K562 (cell line): ENCODE measurements around the gene MICAL1. TPM values are rescaled to one million over a fixed set of nuclear protein-coding genes. Genes with fewer than 3 reads are reported as not detected.

Experiments
- ATF6 ChIP-seq: sonication (generic); formaldehyde crosslinking; IDR thresholded peaks from 2 replicates; pipeline ENCODE4 v1.4.0; 2020; ENCODE audit warnings: mild to moderate bottlenecking, missing genetic modification reagents
- BRD9 ChIP-seq: fragments of 450-650 bp; IDR thresholded peaks from 2 replicates; pipeline ENCODE4 v1.6.1; 2018; ENCODE audit warnings: low read depth; ENCODE audit not compliant: partially characterized antibody
- CREB3L1 ChIP-seq: fragments of 450-650 bp; IDR thresholded peaks from 2 replicates; pipeline ENCODE4 v1.6.1; 2014; ENCODE audit warnings: low read depth, mild to moderate bottlenecking, moderate library complexity, borderline replicate concordance
- E2F3 ChIP-seq: fragments of 250-450 bp; sonication (Bioruptor Pico); IDR thresholded peaks from 2 replicates; pipeline ENCODE4 v1.4.0; 2020; ENCODE audit warnings: mild to moderate bottlenecking
- E2F6 ChIP-seq, 2 experiments: IDR thresholded peaks; 2 replicates each; pipeline ENCODE4 v1.6.1; 2011; ENCODE audit warnings: borderline replicate concordance in 1 of 2, control low read depth in 1 of 2, low read depth in 1 of 2, low read length in 1 of 2, mild to moderate bottlenecking in 1 of 2, mixed read lengths in 1 of 2, moderate library complexity in 1 of 2; ENCODE audit not compliant: insufficient read depth in 1 of 2, insufficient read length in 1 of 2, poor library complexity in 1 of 2, severe bottlenecking in 1 of 2; ENCODE audit errors: extremely low read depth in 1 of 2
- ELK1 ChIP-seq: sonication (generic); formaldehyde crosslinking; IDR thresholded peaks from 2 replicates; pipeline ENCODE4 v1.8.1; 2022; ENCODE audit warnings: missing genetic modification reagents
- ILF3 ChIP-seq: fragments of 450-650 bp; IDR thresholded peaks from 2 replicates; pipeline ENCODE4 v1.6.1; 2018; ENCODE audit warnings: antibody characterized with exemption, mild to moderate bottlenecking, moderate library complexity, borderline replicate concordance
- KAT8 ChIP-seq: fragments of 450-650 bp; IDR thresholded peaks from 2 replicates; pipeline ENCODE4 v1.6.1; 2016; ENCODE audit warnings: low read depth, mild to moderate bottlenecking
- KDM5B ChIP-seq: fragments of 200-600 bp; sonication (generic); IDR thresholded peaks from 2 replicates; pipeline ENCODE4 v1.6.1; 2012; ENCODE audit warnings: low read depth, mild to moderate bottlenecking, moderate library complexity, low read length, control low read depth, inconsistent platforms; ENCODE audit not compliant: insufficient replicate concordance
- KLF10 ChIP-seq: fragments of 250-450 bp; sonication (Bioruptor Pico); IDR thresholded peaks from 2 replicates; pipeline ENCODE4 v1.6.1; 2021; ENCODE audit warnings: matching md5 sums
- PCBP1 ChIP-seq: fragments of 200-400 bp; formaldehyde crosslinking; IDR thresholded peaks from 2 replicates; pipeline ENCODE4 v1.6.1; 2018; ENCODE audit warnings: mild to moderate bottlenecking, low read depth, low read length; ENCODE audit not compliant: poor library complexity, severe bottlenecking
- RB1 ChIP-seq: fragments of 450-650 bp; IDR thresholded peaks from 2 replicates; pipeline ENCODE4 v1.6.1; 2017; ENCODE audit warnings: low read depth, mild to moderate bottlenecking
- RBM34 ChIP-seq: fragments of 200-400 bp; formaldehyde crosslinking; IDR thresholded peaks from 2 replicates; pipeline ENCODE4 v1.6.1; 2018; ENCODE audit warnings: low read length, borderline replicate concordance; ENCODE audit not compliant: insufficient read depth
- SMAD4 ChIP-seq: fragments of 250-450 bp; sonication (Bioruptor Pico); conservative IDR thresholded peaks from 2 replicates; pipeline ENCODE4 v1.8.0; 2021; ENCODE audit warnings: inconsistent platforms, mild to moderate bottlenecking, moderate library complexity
- ZC3H8 ChIP-seq: fragments of 450-650 bp; IDR thresholded peaks from 2 replicates; pipeline ENCODE4 v1.6.1; 2017
- ZKSCAN8 ChIP-seq: fragments of 200-800 bp; sonication (Bioruptor generic); IDR thresholded peaks from 2 replicates; pipeline ENCODE4 v1.6.1; 2016; ENCODE audit warnings: missing genetic modification characterization, missing compliant biosample characterization
- ZNF639 ChIP-seq, 2 experiments: fragments of 200-800 bp in 1 of 2; sonication (Bioruptor generic) in 1 of 2; sonication (generic) in 1 of 2; formaldehyde crosslinking in 1 of 2; IDR thresholded peaks in 1 of 2; conservative IDR thresholded peaks in 1 of 2; 2 replicates each; pipeline versions ENCODE4 v1.5.0 to v1.6.1; 2016 to 2020; ENCODE audit warnings: missing compliant biosample characterization in 1 of 2, missing genetic modification characterization in 1 of 2, missing genetic modification reagents in 1 of 2
- polyA plus RNA-seq, 8 experiments: library from polyadenylated mRNA; depleted of rRNA in 4 of 8; stranded (reverse) in 5 of 8; unstranded in 3 of 8; fragments of >200 nt; fragmentation: Nextera tagmentation in 2 of 8; fragmentation: Illumina TruSeq in 1 of 8; extraction: Ambion mirVana in 2 of 8; extraction: Trizol in 1 of 8; gene quantifications; 2 replicates each; pipeline versions ENCODE4 v1.2.1 to v1.2.3, GENCODE V29; 2011 to 2014; ENCODE audit warnings: inconsistent platforms in 1 of 8, missing spikeins in 1 of 8
- total RNA-seq, 7 experiments: library from RNA; depleted of rRNA in 6 of 7; stranded (reverse); fragments of >200 nt in 6 of 7; fragmentation: Illumina TruSeq in 2 of 7; extraction: Trizol in 2 of 7; gene quantifications; 2 replicates each; pipeline versions ENCODE4 v1.2.1 to v1.2.3, GENCODE V29; 2011 to 2021; ENCODE audit warnings: low replicate concordance in 1 of 7

The MICAL1 gene
- total and polyA plus RNA-seq, 9 of the 15 experiments (the other 6 are each of a cell fraction or from before 2014, with no cell fraction given) = 0.07 to 15.2 (median 7.0) TPM

GRCh38 chr6:109482905-109483734 lies 27.5 kb upstream of the MICAL1 start, which contains the start of gene ZBTB24 (continued):
- TF ChIP-seq ZNF639 (CRISPR knock-in tag; conservative IDR thresholded peaks at IDR 0.05 in 1 of 2, IDR thresholded peaks at IDR 0.05 in 1 of 2) (0 out of 4 replicates have a peak, but pooled peaks of 1 of the 2 experiments have one; percentile 19), ILF3 (no peak), PCBP1 (peak; percentile 56), SMAD4 (CRISPR knock-in tag) (peak; percentile 49), ZC3H8 (no peak), KAT8 (no peak), KDM5B (peak; percentile 63), KLF10 (CRISPR knock-in tag) (no peak), ELK1 (CRISPR knock-in tag) (no peak), CREB3L1 (0 out of 2 replicates have a peak, but pooled peaks have one; percentile 53), BRD9 (peak; percentile 3), ZKSCAN8 (CRISPR knock-in tag) (no peak), RBM34 (no peak), RB1 (peak; percentile 86), E2F6 (IDR thresholded peaks at IDR 0.05; ENCODE audit: borderline replicate concordance in 1 of 2, extremely low read depth in 1 of 2, insufficient read depth in 1 of 2, insufficient read length in 1 of 2, low read depth in 1 of 2, low read length in 1 of 2, poor library complexity in 1 of 2, severe bottlenecking in 1 of 2) (peak; percentile 74 to 95), E2F3 (CRISPR knock-in tag) (0 out of 2 replicates have a peak, but pooled peaks have one; percentile 37), ATF6 (CRISPR knock-in tag) (no peak)
